ENCODE results near the gene CUTA.
"Not testable (repeated sequence)": the region's sequence is repeated elsewhere in the genome, so short reads cannot be mapped to it uniquely, and the experiment has no call there.

CUTA gene

DNA sequence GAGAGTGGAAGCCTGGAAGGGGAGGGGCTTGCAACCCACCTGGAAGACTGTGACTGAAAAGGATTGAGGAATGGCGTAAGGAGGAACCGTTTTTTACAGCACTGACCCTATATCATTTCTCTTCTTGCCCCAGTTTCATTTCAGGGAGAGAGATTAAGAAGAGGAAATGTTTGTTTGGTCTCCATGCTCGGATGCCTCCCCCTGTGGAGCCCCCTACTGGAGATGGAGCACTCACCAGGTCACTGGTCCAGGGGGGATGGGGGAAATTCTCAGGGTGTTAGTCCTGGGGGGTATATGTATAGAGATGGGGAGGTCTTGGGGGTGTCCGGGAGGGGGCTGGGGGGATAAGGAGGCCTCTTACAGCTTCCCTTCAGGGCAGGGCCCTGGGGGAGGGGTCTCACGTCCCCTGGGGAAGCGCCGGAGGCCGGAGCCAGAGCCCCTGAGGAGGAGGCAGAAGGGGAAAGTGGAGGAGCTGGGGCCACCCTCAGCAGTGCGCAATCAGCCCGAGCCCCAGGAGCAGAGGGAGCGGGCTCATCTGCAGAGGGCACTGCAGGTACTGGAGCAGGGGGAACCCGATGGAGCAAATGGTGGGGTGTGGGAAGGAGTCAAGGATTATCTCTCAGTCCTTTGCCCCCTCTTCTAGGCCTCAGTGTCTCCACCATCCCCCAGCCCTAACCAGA, 3.2 kb downstream of the CUTA start:
- Mint-ChIP-seq H3K4me3 (peak overlapping the region; percentile 31 to 97), H3K27ac (peak overlapping the region in 1 of 2 donors; percentile 100), H3K4me1 (ENCODE audit: low read depth in 2 of 2) (peaks cover 71 to 74% of the 10 kb centered on the region in 2 donors), H3K36me3 (ENCODE audit: insufficient read depth) (peaks cover 89% of the 10 kb centered on the region), H3K27me3 (no peaks in the 10 kb centered on the region), H3K9me3 (no peaks in the 10 kb centered on the region)
- DNase-seq (no peak), ATAC-seq (replicated peaks) (no peak)

DNA sequence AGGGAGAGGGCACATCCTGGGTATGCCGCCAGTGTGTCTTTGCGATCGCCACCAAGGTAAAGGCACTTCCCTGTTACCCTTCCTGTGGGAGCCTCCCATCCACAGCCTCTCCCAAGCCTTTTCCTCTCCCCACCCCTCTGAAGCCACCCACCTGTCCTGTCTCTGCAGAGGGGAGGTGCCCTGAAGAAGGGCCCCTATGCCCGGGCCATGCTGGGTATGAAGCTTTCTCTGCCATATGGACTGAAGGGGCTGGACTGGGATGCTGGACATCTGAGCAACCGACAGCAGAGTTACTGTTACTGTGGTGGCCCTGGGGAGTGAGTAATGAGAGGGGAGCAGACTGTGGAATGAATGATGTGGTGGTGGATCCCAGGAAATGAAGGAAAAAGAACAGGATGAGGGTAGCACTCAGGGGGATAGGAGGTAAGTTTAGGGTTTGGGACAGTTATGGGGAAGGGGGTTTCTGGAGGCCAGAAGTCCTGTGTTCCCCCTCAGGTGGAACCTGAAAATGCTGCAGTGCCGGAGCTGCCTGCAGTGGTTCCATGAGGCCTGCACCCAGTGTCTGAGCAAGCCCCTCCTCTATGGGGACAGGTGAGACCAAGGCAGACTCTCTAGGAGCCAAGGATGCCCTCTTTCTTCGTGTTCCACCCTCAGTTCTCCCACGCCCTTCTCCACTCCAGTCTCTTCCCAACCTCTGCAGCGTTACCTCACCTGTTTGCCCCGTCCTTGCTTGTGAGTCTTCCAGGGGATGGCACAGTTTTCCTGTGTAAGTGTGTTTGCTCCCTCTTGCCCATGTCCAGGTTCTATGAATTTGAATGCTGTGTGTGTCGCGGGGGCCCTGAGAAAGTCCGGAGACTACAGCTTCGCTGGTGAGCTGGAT, 4.4 kb downstream of the CUTA start:
- no peaks in the 10 kb centered on the region for H3K9me3 Mint-ChIP-seq
- H3K36me3 Mint-ChIP-seq (ENCODE audit: insufficient read depth), result peaks cover 82% of the 10 kb centered on the region

DNA sequence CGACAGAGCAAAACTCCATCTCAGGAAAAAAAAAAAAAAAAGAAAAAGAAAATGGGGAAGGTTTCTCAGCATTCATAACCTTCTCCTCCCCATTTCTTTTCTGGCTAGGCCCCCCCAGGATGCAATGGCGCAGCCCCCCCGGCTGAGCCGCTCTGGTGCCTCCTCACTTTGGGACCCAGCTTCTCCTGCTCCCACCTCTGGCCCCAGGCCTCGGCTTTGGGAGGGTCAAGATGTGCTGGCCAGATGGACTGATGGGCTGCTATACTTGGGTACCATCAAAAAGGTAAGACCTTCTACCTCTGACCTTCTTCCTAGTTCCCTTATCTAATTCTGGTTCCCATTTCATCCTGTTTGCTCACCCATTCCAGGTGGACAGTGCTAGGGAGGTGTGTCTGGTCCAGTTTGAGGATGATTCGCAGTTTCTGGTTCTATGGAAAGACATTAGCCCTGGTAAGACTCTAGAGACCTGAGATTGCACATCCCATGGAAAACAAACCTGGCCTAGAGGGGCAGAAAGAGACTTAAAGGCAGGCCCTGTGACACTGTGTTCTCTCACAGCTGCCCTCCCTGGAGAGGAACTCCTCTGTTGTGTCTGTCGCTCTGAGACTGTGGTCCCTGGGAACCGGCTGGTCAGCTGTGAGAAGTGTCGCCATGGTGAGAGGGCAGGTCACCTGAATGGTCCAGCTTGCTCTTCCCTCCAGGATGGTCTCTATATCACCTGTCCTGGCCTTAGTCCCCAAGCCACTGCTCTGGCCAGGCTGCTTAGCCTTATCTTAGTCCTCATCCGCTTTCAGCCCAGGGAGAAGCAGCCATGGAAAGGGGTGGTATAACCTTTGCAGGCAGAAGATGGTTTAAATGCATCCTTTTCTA, 5.5 kb downstream of the CUTA start:
- peaks cover 59 to 67% of the 10 kb centered on the region in 2 donors for H3K4me1 Mint-ChIP-seq (ENCODE audit: low read depth in 2 of 2)

More for the DNA sequence above, 4.4 kb downstream of the CUTA start:
- DNase-seq (no peak), ATAC-seq (replicated peaks) (no peak)
- peak overlapping the region; percentile 85 to 97 for H3K4me3 Mint-ChIP-seq
- H3K4me1 Mint-ChIP-seq (ENCODE audit: low read depth in 2 of 2), result peaks cover 66 to 74% of the 10 kb centered on the region in 2 donors
- H3K27ac Mint-ChIP-seq, result peak overlapping the region; percentile 65 to 100
- no peaks in the 10 kb centered on the region for H3K27me3 Mint-ChIP-seq

DNA sequence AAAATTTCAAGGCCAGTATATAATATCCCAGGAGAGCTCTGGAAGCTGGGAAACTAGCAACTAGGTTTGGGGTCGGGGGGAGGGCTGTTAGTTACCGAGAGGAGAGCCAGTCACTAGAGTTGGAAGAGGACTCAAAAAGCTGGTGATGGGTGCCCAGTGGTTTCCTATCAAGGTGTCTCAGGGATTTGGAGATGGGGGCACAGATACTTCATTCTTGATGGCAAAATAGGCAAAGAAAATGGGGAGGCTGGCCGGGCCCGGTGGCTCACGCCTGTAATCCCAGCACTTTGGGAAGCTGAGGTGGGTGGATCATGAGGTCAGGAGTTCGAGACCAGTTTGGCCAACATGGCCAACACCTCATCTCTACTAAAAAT, 6.3 kb downstream of the CUTA start:
- Mint-ChIP-seq H3K27me3 (no peaks in the 10 kb centered on the region), H3K9me3 (no peaks in the 10 kb centered on the region), H3K4me1 (ENCODE audit: low read depth in 2 of 2) (peaks cover 52 to 59% of the 10 kb centered on the region in 2 donors), H3K4me3 (peak overlapping the region; percentile 85 to 89), H3K27ac (peak overlapping the region; percentile 97 to 100), H3K36me3 (ENCODE audit: insufficient read depth) (peaks cover 65% of the 10 kb centered on the region)
- DNase-seq (no peak), ATAC-seq (replicated peaks) (no peak)

More for the DNA sequence above, 5.5 kb downstream of the CUTA start:
- peaks cover 73% of the 10 kb centered on the region for H3K36me3 Mint-ChIP-seq (ENCODE audit: insufficient read depth)
- ATAC-seq (replicated peaks) (no peak), DNase-seq (no peak)
- peak overlapping the region; percentile 97 to 100 for H3K27ac Mint-ChIP-seq
- no peaks in the 10 kb centered on the region for H3K9me3 Mint-ChIP-seq
- no peaks in the 10 kb centered on the region for H3K27me3 Mint-ChIP-seq
- peak overlapping the region; percentile 85 to 89 for H3K4me3 Mint-ChIP-seq

DNA sequence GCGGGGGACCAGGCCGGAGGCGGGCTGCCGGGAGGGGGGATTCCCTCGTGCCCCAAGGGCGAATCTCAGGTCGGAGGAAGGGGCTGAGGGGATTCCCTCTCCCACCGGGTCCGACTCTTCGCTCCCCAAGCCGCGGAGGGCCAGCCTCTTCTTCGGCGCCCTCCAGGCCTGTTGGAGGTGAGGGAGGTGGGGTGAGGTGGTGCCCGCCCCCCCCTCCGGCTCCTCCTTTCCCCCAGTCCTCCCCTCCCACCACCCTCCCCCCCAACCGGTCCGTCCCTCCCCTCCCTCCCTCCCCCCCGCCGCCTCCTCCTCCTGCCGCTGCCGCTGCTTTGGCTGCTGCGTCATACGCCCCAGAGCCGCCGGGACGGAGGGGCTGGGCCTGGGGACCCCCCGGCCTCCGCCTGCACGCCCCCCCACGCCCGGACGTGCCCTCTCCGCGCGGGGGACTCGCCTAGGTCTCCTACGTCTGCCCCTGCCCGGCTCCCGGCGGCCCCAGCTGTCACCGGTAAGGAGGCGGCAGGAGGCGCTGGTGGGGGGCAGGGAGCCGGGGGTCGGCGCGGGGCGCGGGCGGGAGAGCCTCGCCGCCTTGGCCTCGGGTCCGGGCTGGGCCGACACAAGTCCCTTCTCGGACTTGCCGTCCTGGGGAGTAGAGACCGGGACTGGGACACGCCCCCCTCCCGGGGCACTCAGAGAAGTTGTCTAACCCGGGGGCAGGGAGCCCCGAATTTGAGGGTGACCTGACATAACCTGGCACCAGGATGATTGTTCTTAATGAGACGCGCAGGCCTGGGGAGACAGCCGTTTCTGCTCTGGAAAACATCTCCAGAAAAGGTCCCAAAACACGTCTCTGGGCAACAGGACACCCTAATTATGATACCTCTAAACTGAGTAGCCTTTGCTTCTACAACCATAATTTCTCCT, 6.9 kb downstream of the CUTA start, which contains the start of gene PHF1:
PHF1 (plus strand) TSS at position 304 of the 921 bp plus-strand sequence. CDS start 1,250 bp downstream, outside the sequence.
- H3K27ac Mint-ChIP-seq, result peak within 1 kb of the TSS; percentile 97 to 100
- H3K4me1 Mint-ChIP-seq (ENCODE audit: low read depth in 2 of 2), result peaks cover 47 to 55% of the 10 kb centered on the region in 2 donors
- DNase-seq, result peak; percentile 78 to 90 (median 88)

DNA sequence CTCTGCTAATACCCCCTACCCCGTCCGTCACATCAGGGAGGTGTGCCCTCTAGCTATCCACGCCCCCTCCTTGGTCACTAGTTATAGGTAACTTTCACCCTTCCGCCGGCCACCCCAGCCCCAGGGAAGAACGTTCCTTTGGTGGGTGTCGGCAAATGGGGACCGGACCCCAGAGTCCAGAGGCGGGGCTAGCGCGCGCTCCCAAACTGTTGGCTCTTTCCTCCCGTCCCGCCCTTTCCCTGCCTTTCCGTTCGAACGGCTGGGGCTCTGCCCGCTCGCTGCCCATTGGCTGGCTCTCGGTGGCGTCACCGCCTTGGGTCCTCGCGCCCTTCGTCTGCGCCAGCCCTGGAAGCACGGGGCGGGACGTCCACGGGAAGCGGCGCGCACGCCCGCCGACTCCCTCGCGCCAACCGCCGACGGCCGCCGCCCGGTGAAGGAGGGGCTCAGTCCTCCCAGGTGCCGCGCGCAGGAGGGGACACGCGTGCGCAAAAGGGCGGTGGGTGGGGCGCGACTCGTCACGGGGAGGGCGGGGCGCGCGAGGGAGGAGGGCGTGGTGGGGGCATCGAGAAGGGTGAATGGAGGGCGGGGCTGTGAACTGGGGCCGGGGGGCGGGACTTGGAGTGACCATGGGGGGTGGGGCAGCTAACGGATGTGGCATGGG, 7.7 kb downstream of the CUTA start:
- DNase-seq (peak; percentile 92 to 96 (median 95)), ATAC-seq (replicated peaks) (peak; percentile 74)
- peak overlapping the region; percentile 85 to 89 for H3K4me3 Mint-ChIP-seq
- H3K36me3 Mint-ChIP-seq (ENCODE audit: insufficient read depth), result peaks cover 51% of the 10 kb centered on the region
- H3K27ac Mint-ChIP-seq, result peak overlapping the region; percentile 97 to 100
- no peaks in the 10 kb centered on the region for H3K27me3 Mint-ChIP-seq
- no peaks in the 10 kb centered on the region for H3K9me3 Mint-ChIP-seq
- H3K4me1 Mint-ChIP-seq (ENCODE audit: low read depth in 2 of 2), result peaks cover 45 to 55% of the 10 kb centered on the region in 2 donors

More for the DNA sequence above, 6.9 kb downstream of the CUTA start, which contains the start of gene PHF1:
- Mint-ChIP-seq H3K9me3 (no peaks in the 10 kb centered on the region), H3K36me3 (ENCODE audit: insufficient read depth) (peaks cover 59% of the 10 kb centered on the region), H3K27me3 (no peaks in the 10 kb centered on the region), H3K4me3 (peak within 1 kb of the TSS; percentile 85 to 89)
- peak; percentile 69 for ATAC-seq (replicated peaks)

DNA sequence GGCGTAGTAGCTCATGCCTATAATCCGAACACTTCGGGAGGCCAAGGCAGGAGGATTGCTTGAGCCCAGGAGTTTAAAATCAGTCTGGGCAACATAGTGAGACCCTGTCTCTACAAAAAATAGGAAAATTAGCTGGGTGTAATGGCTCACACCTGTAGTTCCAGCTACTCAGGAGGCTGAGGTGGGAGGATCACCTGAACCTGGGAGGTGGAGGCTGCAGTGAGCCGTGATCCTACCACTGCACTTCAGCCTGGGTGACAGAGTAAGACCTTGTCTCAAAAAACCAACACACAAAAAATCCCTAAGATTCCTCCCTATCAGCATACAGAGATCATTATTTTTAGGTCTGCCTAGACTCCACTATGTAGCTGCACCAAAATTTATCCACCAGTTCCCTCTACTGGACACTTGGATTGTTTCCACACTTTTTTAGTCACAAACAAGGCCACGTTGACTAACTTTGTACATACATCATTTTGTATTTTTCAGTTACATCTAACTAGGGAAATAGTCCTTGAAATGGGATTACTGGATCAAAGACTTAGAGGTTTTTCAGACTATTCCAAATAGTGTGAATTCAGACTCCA, 10.7 kb downstream of the CUTA start:
- H3K27ac Mint-ChIP-seq, result no peak overlapping the region
- no peaks in the 10 kb centered on the region for H3K9me3 Mint-ChIP-seq
- H3K36me3 Mint-ChIP-seq (ENCODE audit: insufficient read depth), result peaks cover 21% of the 10 kb centered on the region
- DNase-seq (no peak), ATAC-seq (replicated peaks) (no peak)
- no peaks in the 10 kb centered on the region for H3K27me3 Mint-ChIP-seq
- no peak overlapping the region for H3K4me3 Mint-ChIP-seq
- peaks cover 23 to 37% of the 10 kb centered on the region in 2 donors for H3K4me1 Mint-ChIP-seq (ENCODE audit: low read depth in 2 of 2)

DNA sequence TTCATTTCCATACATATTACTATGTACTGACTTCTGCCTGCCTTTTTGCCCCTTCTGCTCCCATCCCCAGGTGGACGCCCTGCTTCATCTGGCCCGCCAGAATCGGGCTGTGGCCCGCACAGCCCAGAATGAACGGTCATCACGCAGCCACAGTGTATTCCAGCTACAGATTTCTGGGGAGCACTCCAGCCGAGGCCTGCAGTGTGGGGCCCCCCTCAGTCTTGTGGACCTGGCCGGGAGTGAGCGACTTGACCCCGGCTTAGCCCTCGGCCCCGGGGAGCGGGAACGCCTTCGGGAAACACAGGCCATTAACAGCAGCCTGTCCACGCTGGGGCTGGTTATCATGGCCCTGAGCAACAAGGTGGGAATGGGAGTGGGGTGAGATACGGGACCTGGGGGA, 11.8 kb downstream of the CUTA start:
- H3K4me3 Mint-ChIP-seq, result no peak overlapping the region
- peaks cover 16 to 31% of the 10 kb centered on the region in 2 donors for H3K4me1 Mint-ChIP-seq (ENCODE audit: low read depth in 2 of 2)
- peaks cover 12% of the 10 kb centered on the region for H3K36me3 Mint-ChIP-seq (ENCODE audit: insufficient read depth)
- no peaks in the 10 kb centered on the region for H3K27me3 Mint-ChIP-seq
- no peak for ATAC-seq (replicated peaks)
- H3K9me3 Mint-ChIP-seq, result no peaks in the 10 kb centered on the region
- peak overlapping the region; percentile 38 to 64 for H3K27ac Mint-ChIP-seq
- DNase-seq, result no peak

DNA sequence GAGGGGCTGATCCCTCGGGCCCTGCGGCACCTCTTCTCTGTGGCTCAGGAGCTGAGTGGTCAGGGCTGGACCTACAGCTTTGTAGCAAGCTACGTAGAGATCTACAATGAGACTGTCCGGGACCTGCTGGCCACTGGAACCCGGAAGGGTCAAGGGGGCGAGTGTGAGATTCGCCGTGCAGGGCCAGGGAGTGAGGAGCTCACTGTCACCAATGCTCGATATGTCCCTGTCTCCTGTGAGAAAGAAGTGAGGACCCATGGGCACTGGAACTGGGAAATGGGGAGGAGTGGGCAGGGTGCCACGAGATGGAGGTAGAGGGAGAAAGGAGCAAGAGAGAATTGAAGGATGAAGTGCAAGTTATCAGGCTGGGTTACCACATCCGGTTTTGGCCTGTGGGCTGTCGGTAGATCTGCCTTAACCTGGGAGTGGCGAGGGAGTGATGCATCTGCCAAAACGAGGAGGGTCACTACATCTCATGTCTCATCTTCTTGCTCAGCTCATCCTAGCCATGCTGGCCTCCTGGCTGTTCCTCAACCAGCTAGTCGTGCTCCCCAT, 12.4 kb downstream of the CUTA start:
- peak overlapping the region; percentile 57 to 59 for H3K4me3 Mint-ChIP-seq
- peaks cover 8% of the 10 kb centered on the region for H3K36me3 Mint-ChIP-seq (ENCODE audit: insufficient read depth)
- H3K9me3 Mint-ChIP-seq, result no peaks in the 10 kb centered on the region
- no peaks in the 10 kb centered on the region for H3K27me3 Mint-ChIP-seq
- H3K4me1 Mint-ChIP-seq (ENCODE audit: low read depth in 2 of 2), result peaks cover 16 to 31% of the 10 kb centered on the region in 2 donors
- peak overlapping the region; percentile 38 to 64 for H3K27ac Mint-ChIP-seq
- no peak for ATAC-seq (replicated peaks)
- no peak for DNase-seq

DNA sequence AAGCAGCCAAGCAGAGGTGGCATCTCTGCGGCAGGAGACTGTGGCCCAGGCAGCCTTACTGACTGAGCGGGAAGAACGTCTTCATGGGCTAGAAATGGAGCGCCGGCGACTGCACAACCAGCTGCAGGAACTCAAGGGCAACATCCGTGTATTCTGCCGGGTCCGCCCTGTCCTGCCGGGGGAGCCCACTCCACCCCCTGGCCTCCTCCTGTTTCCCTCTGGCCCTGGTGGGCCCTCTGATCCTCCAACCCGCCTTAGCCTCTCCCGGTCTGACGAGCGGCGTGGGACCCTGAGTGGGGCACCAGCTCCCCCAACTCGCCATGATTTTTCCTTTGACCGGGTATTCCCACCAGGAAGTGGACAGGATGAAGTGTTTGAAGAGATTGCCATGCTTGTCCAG, 13.0 kb downstream of the CUTA start:
- Mint-ChIP-seq H3K9me3 (no peaks in the 10 kb centered on the region), H3K27me3 (no peaks in the 10 kb centered on the region), H3K36me3 (ENCODE audit: insufficient read depth) (peaks cover 2% of the 10 kb centered on the region), H3K4me3 (no peak overlapping the region), H3K4me1 (ENCODE audit: low read depth in 2 of 2) (peaks cover 13 to 29% of the 10 kb centered on the region in 2 donors), H3K27ac (peak overlapping the region in 1 of 2 donors; percentile 38)
- DNase-seq (no peak), ATAC-seq (replicated peaks) (no peak)

DNA sequence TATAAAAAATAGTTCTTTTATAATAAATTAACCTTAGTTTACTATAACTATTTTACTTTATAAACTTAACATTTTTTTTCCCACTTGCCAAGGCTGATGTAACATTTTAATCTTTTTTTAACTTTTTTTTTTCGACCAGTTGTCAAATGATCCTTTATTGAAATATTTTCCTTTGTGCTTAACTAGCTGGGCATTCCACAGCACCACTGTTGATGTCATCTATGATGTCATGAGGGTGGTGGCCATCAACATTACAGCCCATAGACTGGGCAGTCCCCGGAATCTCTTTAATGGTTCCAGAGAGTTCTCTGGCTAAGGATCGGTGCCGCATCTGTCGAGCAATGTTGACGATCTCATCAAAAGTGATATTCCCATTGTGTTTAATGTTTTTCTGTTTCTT, 18.0 kb downstream of the CUTA start:
- not testable (repeated sequence) for H3K36me3 Mint-ChIP-seq (ENCODE audit: insufficient read depth)

More for the DNA sequence above, 18.0 kb downstream of the CUTA start:
- H3K4me1 Mint-ChIP-seq (ENCODE audit: low read depth in 2 of 2), result peaks cover 5 to 14% of the 10 kb centered on the region in 2 donors
- not testable (repeated sequence) for H3K27me3 Mint-ChIP-seq; H3K9me3 Mint-ChIP-seq; H3K4me3 Mint-ChIP-seq; DNase-seq; H3K27ac Mint-ChIP-seq; ATAC-seq (replicated peaks)

All from effector memory CD8-positive, alpha-beta T cell (primary cell).